Panc1 (cell line): ENCODE measurements around the gene ENOX2. TPM values are rescaled to one million over a fixed set of nuclear protein-coding genes. Genes with fewer than 3 reads are reported as not detected.

Experiments
- ATAC-seq: fragments of 200-7000 bp; cut with Tn5 transposase; 2 replicates; pipeline ENCODE4 v1.9.1; 2020; ENCODE audit warnings: mild to moderate bottlenecking, moderate library complexity
- BruUV-seq: library from RNA; stranded (reverse); fragments of 400-500 nt; replicated peaks from 2 replicates; lab custom pipeline; 2021; lab: Mats Ljungman, UMichigan
- CTCF ChIA-PET: fragments of 300-600 bp; sonication (Branson Sonifier 250); formaldehyde crosslinking; loops from one replicate; lab custom pipeline; 2022; ENCODE audit warnings: antibody characterized with exemption; lab: Charles Lee
- POLR2A ChIA-PET: fragments of 300-600 bp; sonication (Branson Sonifier 250); formaldehyde crosslinking; loops from one replicate; lab custom pipeline; 2022; ENCODE audit warnings: antibody characterized with exemption; lab: Charles Lee
- DNase-seq: peaks from one replicate; pipeline ENCODE4 v3.0.0-alpha.2; 2010; ENCODE audit warnings: low read depth, low spot score
- H3K27ac ChIP-seq: 2 replicates; pipeline ENCODE4 v1.5.1; 2011; ENCODE audit warnings: mild to moderate bottlenecking, low read length, inconsistent platforms
- H3K27me3 ChIP-seq: fragments of 200-500 bp; sonication (Bioruptor generic); 2 replicates; pipeline ENCODE4 v1.6.0; 2014; ENCODE audit warnings: low read length, inconsistent platforms; ENCODE audit not compliant: control insufficient read depth, insufficient read depth
- H3K36me3 ChIP-seq: fragments of 200-500 bp; sonication (Bioruptor generic); 2 replicates; pipeline ENCODE4 v1.5.1; 2014; ENCODE audit warnings: inconsistent platforms, mild to moderate bottlenecking, low read length, moderate library complexity; ENCODE audit not compliant: control insufficient read depth, insufficient read depth
- H3K4me1 ChIP-seq: 2 replicates; pipeline ENCODE4 v1.5.1; 2011; ENCODE audit warnings: inconsistent platforms, mild to moderate bottlenecking, low read length, moderate library complexity; ENCODE audit not compliant: control insufficient read depth, insufficient read depth
- H3K4me3 ChIP-seq, 2 experiments: 2 replicates each; pipeline ENCODE4 v1.5.1; 2011 to 2012; ENCODE audit warnings: low read depth in 2 of 2, low read length in 2 of 2, mild to moderate bottlenecking in 2 of 2, inconsistent platforms in 1 of 2, moderate library complexity in 1 of 2
- H3K9me3 ChIP-seq: fragments of 200-500 bp; sonication (Bioruptor generic); 2 replicates; pipeline ENCODE4 v1.5.1; 2014; ENCODE audit warnings: low read depth, mild to moderate bottlenecking, inconsistent platforms, low read length, moderate library complexity; ENCODE audit not compliant: control insufficient read depth, insufficient read depth
- POLR2AphosphoS5 ChIP-seq: IDR thresholded peaks from 2 replicates; pipeline ENCODE4 v1.6.1; 2012; ENCODE audit warnings: mild to moderate bottlenecking, low read depth, low read length, moderate library complexity
- REST ChIP-seq, 2 experiments: IDR thresholded peaks; 2 replicates each; pipeline ENCODE4 v1.6.1; 2011 to 2012; ENCODE audit warnings: low read depth in 2 of 2, control low read depth in 1 of 2, low read length in 1 of 2, mild to moderate bottlenecking in 1 of 2, moderate library complexity in 1 of 2; ENCODE audit not compliant: insufficient read depth in 1 of 2
- SIN3A ChIP-seq: IDR thresholded peaks from 2 replicates; pipeline ENCODE4 v1.6.1; 2012; ENCODE audit warnings: low read depth, mild to moderate bottlenecking, low read length, moderate library complexity, borderline replicate concordance; ENCODE audit not compliant: insufficient read depth
- TCF7L2 ChIP-seq: IDR thresholded peaks from 2 replicates; pipeline ENCODE4 v1.6.1; 2011; ENCODE audit warnings: mild to moderate bottlenecking, low read depth, low read length, inconsistent platforms
- in situ Hi-C: cut with HindIII; loops from 2 replicates; pipeline ENCODE4 v1.10.0; 2016; ENCODE audit warnings: low sequenced_read_pairs, low pct_unique_long_range_greater_than_20kb
- intact Hi-C: fragments of 100-400 bp; cut with micrococcal nuclease; formaldehyde crosslinking; loops from one replicate; pipeline ENCODE4 v1.10.0; 2022; ENCODE audit not compliant: unreplicated experiment
- total RNA-seq: library from RNA; stranded (reverse); gene quantifications from one replicate; pipeline ENCODE4 v1.2.1, GENCODE V29; 2021; ENCODE audit not compliant: unreplicated experiment
- TF ChIP-seq, protein P1 (sequence below): fragments of 450-650 bp; IDR thresholded peaks from 2 replicates; pipeline ENCODE4 v1.5.1; 2017; ENCODE audit warnings: mild to moderate bottlenecking

The ENOX2 gene
- total RNA-seq, 1 experiment from 2014 or later: 12.4 TPM

GRCh38 chrX:130741584-130741983 is 161.4 kb downstream of the ENOX2 start:
- intact Hi-C loops (no loop called here), in situ Hi-C loops (no loop called here)
- no peaks in the 10 kb centered on the region for H3K27me3 ChIP-seq
- no TSS peak for BruUV-seq
- no peak for DNase-seq
- ChIA-PET CTCF (no interaction called here), POLR2A (no interaction called here)
- no peaks in the 10 kb centered on the region for H3K36me3 ChIP-seq
- no peak for ATAC-seq
- H3K9me3 ChIP-seq: no peaks in the 10 kb centered on the region
- H3K27ac ChIP-seq: no peak overlapping the region
- TF ChIP-seq REST (IDR thresholded peaks at IDR 0.05; ENCODE audit: insufficient read depth in 1 of 2, low read depth in 2 of 2, low read length in 1 of 2) (no peak), TCF7L2 (no peak), POLR2AphosphoS5 (no peak), SIN3A (no peak)
- TF ChIP-seq, protein P1, sequence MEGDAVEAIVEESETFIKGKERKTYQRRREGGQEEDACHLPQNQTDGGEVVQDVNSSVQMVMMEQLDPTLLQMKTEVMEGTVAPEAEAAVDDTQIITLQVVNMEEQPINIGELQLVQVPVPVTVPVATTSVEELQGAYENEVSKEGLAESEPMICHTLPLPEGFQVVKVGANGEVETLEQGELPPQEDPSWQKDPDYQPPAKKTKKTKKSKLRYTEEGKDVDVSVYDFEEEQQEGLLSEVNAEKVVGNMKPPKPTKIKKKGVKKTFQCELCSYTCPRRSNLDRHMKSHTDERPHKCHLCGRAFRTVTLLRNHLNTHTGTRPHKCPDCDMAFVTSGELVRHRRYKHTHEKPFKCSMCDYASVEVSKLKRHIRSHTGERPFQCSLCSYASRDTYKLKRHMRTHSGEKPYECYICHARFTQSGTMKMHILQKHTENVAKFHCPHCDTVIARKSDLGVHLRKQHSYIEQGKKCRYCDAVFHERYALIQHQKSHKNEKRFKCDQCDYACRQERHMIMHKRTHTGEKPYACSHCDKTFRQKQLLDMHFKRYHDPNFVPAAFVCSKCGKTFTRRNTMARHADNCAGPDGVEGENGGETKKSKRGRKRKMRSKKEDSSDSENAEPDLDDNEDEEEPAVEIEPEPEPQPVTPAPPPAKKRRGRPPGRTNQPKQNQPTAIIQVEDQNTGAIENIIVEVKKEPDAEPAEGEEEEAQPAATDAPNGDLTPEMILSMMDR: no peak
- H3K4me1 ChIP-seq: no peaks in the 10 kb centered on the region
- H3K4me3 ChIP-seq: no peak overlapping the region

DNA sequence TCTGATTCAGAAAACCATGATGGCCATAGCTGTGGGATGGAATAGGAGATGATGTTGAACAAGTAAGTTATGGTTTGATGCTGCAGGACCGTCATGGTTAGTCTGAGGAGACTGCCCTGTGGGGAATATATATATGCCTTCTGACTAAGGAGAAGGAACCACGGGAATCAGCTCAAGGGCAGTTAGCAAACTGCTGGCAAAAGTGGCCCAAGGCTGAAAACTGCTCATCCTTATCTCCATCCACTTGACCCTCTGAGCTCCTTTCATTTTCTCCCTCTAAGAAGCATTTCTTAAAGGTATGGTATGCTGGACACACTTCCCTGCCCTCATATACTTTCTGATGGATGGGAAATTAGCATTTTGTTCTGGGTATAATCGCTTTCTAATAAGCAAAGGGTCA is 161.9 kb downstream of the ENOX2 start:
- Histone ChIP-seq H3K36me3 (no peaks in the 10 kb centered on the region), H3K27me3 (no peaks in the 10 kb centered on the region), H3K4me1 (no peaks in the 10 kb centered on the region), H3K9me3 (no peaks in the 10 kb centered on the region), H3K27ac (no peak overlapping the region), H3K4me3 (no peak overlapping the region)
- no peak for DNase-seq
- no TSS peak for BruUV-seq
- ChIA-PET CTCF (no interaction called here), POLR2A (no interaction called here)
- ATAC-seq: no peak
- intact Hi-C loops: no loop called here
- in situ Hi-C loops: no loop called here
- no peak for TF ChIP-seq TCF7L2
- no peak for TF ChIP-seq SIN3A
- no peak for TF ChIP-seq POLR2AphosphoS5
- TF ChIP-seq REST (IDR thresholded peaks at IDR 0.05; ENCODE audit: insufficient read depth in 1 of 2, low read depth in 2 of 2, low read length in 1 of 2): no peak
- TF ChIP-seq, protein P1: no peak
